Epithelial cell of proximal tubule (primary cell): ENCODE measurements around the gene MBNL2. TPM values are rescaled to one million over a fixed set of nuclear protein-coding genes. Genes with fewer than 3 reads are reported as not detected.

ENCODE experiments used
- DNase-seq: peaks from one replicate; pipeline ENCODE4 v3.0.0-alpha.2; 2011; ENCODE audit warnings: low read depth
- H3K4me3 ChIP-seq: 2 replicates; pipeline ENCODE4 v1.5.1; 2011; ENCODE audit warnings: low read depth, mild to moderate bottlenecking, low read length
- total RNA-seq: library from RNA; depleted of rRNA; stranded (reverse); fragments of >200 nt; gene quantifications from 2 replicates; pipeline ENCODE4 v1.2.3, GENCODE V29; 2015
- TF ChIP-seq, protein P1 (sequence below): conservative IDR thresholded peaks from 2 replicates; pipeline ENCODE4 v1.5.1; 2012; ENCODE audit warnings: low read depth, mild to moderate bottlenecking, low read length

MBNL2 gene
- total RNA-seq, 1 donor from 2014 or later: 28.8 TPM

DNA sequence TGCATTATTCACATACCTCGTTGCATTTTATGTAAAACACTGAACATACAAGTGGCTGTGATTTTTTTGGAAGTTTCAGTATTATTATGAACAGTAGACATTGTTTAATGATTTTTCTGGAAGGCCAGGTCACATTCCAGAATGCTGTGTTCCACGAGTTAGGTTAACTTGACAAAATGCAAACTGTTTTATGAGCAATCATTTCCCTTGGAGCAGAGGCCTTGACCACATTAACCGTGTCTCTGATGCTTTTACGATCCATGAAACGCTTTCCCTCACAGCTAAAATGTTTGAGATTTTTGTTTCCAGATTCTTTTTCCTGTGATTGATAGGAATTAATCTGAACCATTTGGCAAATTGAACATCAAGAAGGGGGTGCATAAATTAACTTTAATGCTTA lies 57.8 kb downstream of the MBNL2 start:
- TF ChIP-seq, protein P1, sequence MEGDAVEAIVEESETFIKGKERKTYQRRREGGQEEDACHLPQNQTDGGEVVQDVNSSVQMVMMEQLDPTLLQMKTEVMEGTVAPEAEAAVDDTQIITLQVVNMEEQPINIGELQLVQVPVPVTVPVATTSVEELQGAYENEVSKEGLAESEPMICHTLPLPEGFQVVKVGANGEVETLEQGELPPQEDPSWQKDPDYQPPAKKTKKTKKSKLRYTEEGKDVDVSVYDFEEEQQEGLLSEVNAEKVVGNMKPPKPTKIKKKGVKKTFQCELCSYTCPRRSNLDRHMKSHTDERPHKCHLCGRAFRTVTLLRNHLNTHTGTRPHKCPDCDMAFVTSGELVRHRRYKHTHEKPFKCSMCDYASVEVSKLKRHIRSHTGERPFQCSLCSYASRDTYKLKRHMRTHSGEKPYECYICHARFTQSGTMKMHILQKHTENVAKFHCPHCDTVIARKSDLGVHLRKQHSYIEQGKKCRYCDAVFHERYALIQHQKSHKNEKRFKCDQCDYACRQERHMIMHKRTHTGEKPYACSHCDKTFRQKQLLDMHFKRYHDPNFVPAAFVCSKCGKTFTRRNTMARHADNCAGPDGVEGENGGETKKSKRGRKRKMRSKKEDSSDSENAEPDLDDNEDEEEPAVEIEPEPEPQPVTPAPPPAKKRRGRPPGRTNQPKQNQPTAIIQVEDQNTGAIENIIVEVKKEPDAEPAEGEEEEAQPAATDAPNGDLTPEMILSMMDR: no peak
- no peak overlapping the region for H3K4me3 ChIP-seq
- no peak for DNase-seq

DNA sequence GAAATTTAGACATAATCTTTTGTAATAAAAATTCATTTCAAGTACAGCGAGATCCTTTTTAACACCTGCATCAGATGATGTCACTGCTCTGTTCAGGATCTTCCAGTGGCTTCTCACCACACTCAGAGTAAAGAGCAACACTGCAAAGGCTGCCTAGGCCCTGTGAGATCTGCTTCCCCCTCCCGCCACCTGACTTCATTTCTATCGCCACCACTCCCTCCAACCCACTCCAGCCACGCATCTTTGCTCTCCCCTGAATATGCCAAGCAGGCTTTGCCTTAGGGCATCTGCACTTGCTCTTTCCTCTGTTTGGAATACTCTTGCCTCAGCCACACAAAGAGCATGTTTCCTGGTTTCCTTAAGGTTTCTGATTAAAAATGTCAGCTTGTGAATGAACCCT lies 58.3 kb downstream of the MBNL2 start:
- TF ChIP-seq, protein P1: no peak
- DNase-seq: no peak

DNA sequence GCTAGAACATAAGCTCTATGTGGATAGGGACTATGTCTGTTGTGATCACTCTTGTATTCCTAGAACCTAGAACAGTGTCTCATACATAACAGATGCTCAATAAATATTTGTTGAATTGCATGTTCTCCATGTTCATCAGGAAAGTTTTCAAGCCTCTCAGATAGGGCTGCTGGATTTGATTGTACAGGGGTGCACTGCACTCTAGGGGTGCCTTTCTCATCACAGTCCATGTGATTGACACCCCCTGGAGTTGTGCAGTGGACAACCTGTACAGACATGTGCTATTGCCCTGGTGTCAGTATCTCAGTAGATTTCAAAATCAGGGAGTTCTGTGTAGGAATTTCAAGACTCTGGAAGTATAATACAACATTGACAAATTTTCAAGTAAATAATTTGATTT lies 58.9 kb downstream of the MBNL2 start:
- H3K4me3 ChIP-seq: no peak overlapping the region
- no peak for DNase-seq
- TF ChIP-seq, protein P1: no peak

More for the DNA sequence above, 58.3 kb downstream of the MBNL2 start:
- no peak overlapping the region for H3K4me3 ChIP-seq

DNA sequence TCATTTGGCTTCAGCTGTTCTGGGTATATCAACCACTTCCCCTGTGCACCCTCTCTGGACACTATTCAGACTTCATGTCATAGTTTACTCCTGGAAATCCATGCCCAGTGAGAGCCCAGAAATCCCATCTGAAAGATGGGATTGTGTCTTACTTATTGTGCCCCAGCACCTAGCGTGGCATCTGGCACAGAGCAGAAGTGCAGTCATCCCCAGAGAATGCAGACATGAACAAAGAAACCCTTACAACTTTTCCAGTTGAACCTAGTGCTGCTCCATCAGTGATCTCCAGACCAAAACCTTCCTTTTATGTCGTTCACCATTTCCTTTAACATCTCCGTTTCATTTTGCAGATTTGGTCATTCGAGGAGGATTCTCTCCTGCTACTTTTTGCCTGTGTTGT lies 60.6 kb downstream of the MBNL2 start:
- no peak for DNase-seq
- TF ChIP-seq, protein P1: no peak

DNA sequence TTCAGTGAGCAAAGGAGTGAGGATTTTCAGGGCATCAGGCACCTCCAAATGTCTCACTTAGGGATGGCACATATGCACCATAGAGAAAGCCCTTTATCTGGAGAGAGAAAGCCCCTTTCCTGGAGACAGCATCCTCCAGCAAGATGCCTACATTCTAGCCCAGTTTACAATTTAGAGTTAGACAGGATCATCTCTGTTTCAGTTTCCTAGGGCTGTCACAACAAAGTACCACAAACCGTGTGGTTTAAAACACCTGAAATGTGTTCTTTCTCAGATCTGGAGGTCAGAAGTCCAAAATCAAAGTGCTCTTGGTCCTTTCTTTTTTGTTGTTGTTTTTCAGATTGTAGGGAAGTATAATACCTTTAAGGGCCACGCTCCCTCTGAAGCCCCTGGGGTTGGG lies 61.8 kb downstream of the MBNL2 start:
- H3K4me3 ChIP-seq: no peak overlapping the region
- no peak for DNase-seq
- TF ChIP-seq, protein P1: no peak

More for the DNA sequence above, 60.6 kb downstream of the MBNL2 start:
- H3K4me3 ChIP-seq: no peak overlapping the region

DNA sequence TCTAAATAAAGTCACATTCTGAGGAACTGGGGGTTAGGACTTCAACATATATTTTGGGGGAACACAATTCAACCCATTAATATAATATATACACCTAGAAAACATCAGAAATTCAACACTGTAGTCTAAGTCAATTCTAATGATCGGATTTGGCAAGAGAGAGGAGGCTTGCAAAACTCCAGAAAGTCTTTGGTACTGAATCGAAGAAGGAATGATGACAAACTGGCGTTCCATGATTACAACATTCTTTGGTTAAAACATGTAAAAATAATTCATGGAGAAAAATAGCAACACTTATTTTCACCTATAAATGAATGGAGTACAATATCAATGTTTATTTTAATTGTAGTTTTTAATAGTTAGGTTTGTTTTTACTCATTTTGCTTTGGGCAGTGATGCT lies 62.4 kb downstream of the MBNL2 start:
- TF ChIP-seq, protein P1: no peak
- H3K4me3 ChIP-seq: no peak overlapping the region
- DNase-seq: no peak

DNA sequence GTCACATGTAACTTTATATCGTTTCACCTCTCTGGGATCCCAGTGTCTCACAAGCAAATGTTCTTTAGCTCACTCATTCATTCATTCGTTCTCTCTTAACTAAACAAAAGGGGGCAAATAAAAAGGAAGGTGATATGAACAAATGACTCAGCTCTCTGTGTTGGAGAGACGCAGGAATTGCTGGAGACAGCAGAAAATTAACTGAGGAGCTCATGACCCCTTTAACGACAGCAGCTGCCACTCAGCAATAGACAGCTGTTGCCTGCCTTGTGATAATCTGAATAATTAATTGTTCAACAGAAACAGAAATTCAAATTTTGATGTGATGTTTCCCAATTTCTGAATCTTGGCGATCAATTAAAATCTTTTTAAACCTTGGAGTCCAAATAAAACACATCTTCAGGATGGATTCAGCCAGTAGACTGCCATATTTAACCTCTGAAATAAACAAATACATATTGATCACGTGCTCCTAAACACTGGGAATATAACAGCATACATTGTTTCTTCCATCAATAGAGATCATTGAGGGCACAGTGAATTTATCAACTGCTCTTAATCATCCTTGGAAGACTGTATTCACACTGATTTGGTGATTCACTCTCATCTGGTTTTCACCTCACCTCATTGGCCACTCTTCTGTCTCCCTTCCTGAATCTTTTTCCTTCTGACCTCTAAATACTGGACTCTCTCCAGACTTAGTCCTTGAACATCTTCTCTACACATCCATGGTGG lies 63.3 kb downstream of the MBNL2 start:
- no peak overlapping the region for H3K4me3 ChIP-seq
- TF ChIP-seq, protein P1: no peak
- no peak for DNase-seq
